Stomach (tissue), 9 donors: ENCODE measurements around the gene STRIP1. TPM values are rescaled to one million over a fixed set of nuclear protein-coding genes. Genes with fewer than 3 reads are reported as not detected.
"Not testable (repeated sequence)": the region's sequence is repeated elsewhere in the genome, so short reads cannot be mapped to it uniquely, and the experiment has no call there.

Experiments
- DNase-seq, 2 donors: peaks; one replicate each; pipeline versions ENCODE4 v3.0.0 to v3.0.0-alpha.2; 2013 to 2019
- H3K27ac ChIP-seq, 5 donors: fragments of 200-600 bp in 4 of 5; sonication (generic) in 4 of 5; one replicate each; pipeline ENCODE4 v1.5.1; 2013 to 2019; ENCODE audit warnings: mild to moderate bottlenecking in 1 of 5, moderate library complexity in 1 of 5
- H3K27me3 ChIP-seq, 3 donors: fragments of 200-600 bp; sonication (generic); one replicate each; pipeline ENCODE4 v1.5.1; 2017 to 2019; ENCODE audit warnings: mixed run types in 1 of 3
- H3K36me3 ChIP-seq, 4 donors: fragments of 200-600 bp; sonication (generic); 1 replicate in 3 of 4; 2 replicates in 1 of 4; pipeline ENCODE4 v1.5.1; 2016 to 2019
- H3K4me1 ChIP-seq, 4 donors: fragments of 200-600 bp; sonication (generic); one replicate each; pipeline ENCODE4 v1.5.1; 2016 to 2019
- H3K4me3 ChIP-seq, 4 donors: fragments of 200-600 bp; sonication (generic) in 3 of 4; one replicate each; pipeline ENCODE4 v1.5.1; 2016 to 2019; ENCODE audit warnings: mild to moderate bottlenecking in 1 of 4
- H3K9me3 ChIP-seq, 4 donors: fragments of 200-600 bp; sonication (generic); one replicate each; pipeline ENCODE4 v1.5.1; 2016 to 2019
- EP300 ChIP-seq: sonication (generic); formaldehyde crosslinking; IDR thresholded peaks from one replicate; pipeline ENCODE4 v1.6.1; 2017; ENCODE audit warnings: antibody characterized with exemption
- POLR2A ChIP-seq, 4 donors: fragments of 450-650 bp; IDR thresholded peaks; one replicate each; pipeline ENCODE4 v1.6.1; 2016; ENCODE audit warnings: antibody characterized with exemption in 4 of 4, control low read depth in 2 of 4, mild to moderate bottlenecking in 1 of 4, moderate library complexity in 1 of 4
- POLR2AphosphoS5 ChIP-seq, 3 donors: sonication (generic); formaldehyde crosslinking; IDR thresholded peaks; one replicate each; pipeline ENCODE4 v1.6.1; 2016; ENCODE audit warnings: antibody characterized with exemption in 3 of 3
- WGBS, 5 donors: extraction: QIAGEN DNeasy Blood & Tissue Kit in 3 of 5; methylation state at CpG; one replicate each; pipeline versions ENCODE4 v1.1.5 to v1.1.7; 2013 to 2018; 5-methylcytosine and 5-hydroxymethylcytosine counted together
- intact Hi-C: fragments of 100-400 bp; cut with DNase I; formaldehyde crosslinking; loops from one replicate; pipeline ENCODE4 v1.15.1; 2023; ENCODE audit warnings: low total_unique reads
- polyA plus RNA-seq, 3 donors: library from polyadenylated mRNA; stranded (reverse); fragments of 200-250 nt; gene quantifications; one replicate each; pipeline ENCODE4 v1.2.3, GENCODE V29; 2013
- total RNA-seq, 5 donors: library from RNA; depleted of rRNA; stranded (reverse); fragments of >200 nt; gene quantifications; one replicate each; pipeline versions ENCODE4 v1.1.0 to v1.2.3, GENCODE V29; 2014 to 2016
- TF ChIP-seq, protein P1 (sequence below), 7 experiments: fragments of 450-650 bp in 4 of 7; fragments of 200-600 bp in 3 of 7; sonication (generic) in 3 of 7; IDR thresholded peaks; one replicate each; pipeline ENCODE4 v1.5.1; 2016 to 2019; ENCODE audit warnings: antibody characterized with exemption in 7 of 7, control low read depth in 2 of 7, mild to moderate bottlenecking in 1 of 7
- donor health status: healthy with polysubstance abuse.
- donor health status: Bipolar disorder and iron deficiency.
- donor health status: healthy.

The STRIP1 gene
- total and polyA plus RNA-seq, 8 donors, result 6.7 to 262 (median 47.3) TPM

GRCh38 chr1:110021285-110021684, 13.1 kb upstream of the STRIP1 start:
- no peaks in the 10 kb centered on the region for H3K9me3 ChIP-seq
- H3K36me3 ChIP-seq, result peaks cover 79 to 95% (median 92%) of the 10 kb centered on the region in 4 donors
- no peaks in the 10 kb centered on the region for H3K4me1 ChIP-seq
- no peaks in the 10 kb centered on the region for H3K27me3 ChIP-seq
- no peak overlapping the region for H3K4me3 ChIP-seq
- WGBS, 5 donors, result 84 to 94% (median 92%) methylated on average over 3 of the region's 3 CpGs
- no peak for DNase-seq
- intact Hi-C loops, result no loop called here
- TF ChIP-seq EP300 (no peak), POLR2A (IDR thresholded peaks at IDR 0.05) (no peak), POLR2AphosphoS5 (IDR thresholded peaks at IDR 0.05) (no peak)
- TF ChIP-seq, protein P1, sequence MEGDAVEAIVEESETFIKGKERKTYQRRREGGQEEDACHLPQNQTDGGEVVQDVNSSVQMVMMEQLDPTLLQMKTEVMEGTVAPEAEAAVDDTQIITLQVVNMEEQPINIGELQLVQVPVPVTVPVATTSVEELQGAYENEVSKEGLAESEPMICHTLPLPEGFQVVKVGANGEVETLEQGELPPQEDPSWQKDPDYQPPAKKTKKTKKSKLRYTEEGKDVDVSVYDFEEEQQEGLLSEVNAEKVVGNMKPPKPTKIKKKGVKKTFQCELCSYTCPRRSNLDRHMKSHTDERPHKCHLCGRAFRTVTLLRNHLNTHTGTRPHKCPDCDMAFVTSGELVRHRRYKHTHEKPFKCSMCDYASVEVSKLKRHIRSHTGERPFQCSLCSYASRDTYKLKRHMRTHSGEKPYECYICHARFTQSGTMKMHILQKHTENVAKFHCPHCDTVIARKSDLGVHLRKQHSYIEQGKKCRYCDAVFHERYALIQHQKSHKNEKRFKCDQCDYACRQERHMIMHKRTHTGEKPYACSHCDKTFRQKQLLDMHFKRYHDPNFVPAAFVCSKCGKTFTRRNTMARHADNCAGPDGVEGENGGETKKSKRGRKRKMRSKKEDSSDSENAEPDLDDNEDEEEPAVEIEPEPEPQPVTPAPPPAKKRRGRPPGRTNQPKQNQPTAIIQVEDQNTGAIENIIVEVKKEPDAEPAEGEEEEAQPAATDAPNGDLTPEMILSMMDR (IDR thresholded peaks at IDR 0.05), result no peak
- H3K27ac ChIP-seq, result no peak overlapping the region

- 86 to 97% (median 93%) methylated on average over 4 of the region's 4 CpGs for WGBS, 5 donors
- H3K9me3 ChIP-seq, result no peaks in the 10 kb centered on the region
- no peak overlapping the region for H3K4me3 ChIP-seq
- H3K36me3 ChIP-seq, result peaks cover 45 to 61% (median 59%) of the 10 kb centered on the region in 4 donors
- H3K27ac ChIP-seq, result no peak overlapping the region
- DNase-seq, result no peak
- no peaks in the 10 kb centered on the region for H3K27me3 ChIP-seq
- intact Hi-C loops, result no loop called here
- TF ChIP-seq POLR2A (IDR thresholded peaks at IDR 0.05), result no peak
- TF ChIP-seq POLR2AphosphoS5 (IDR thresholded peaks at IDR 0.05), result no peak
- TF ChIP-seq, protein P1 (IDR thresholded peaks at IDR 0.05), result no peak
- no peak for TF ChIP-seq EP300
- peaks cover 0 to 4% (median 0%) of the 10 kb centered on the region in 4 donors for H3K4me1 ChIP-seq
Measured at GRCh38 chr1:110024613-110025012, 9.8 kb upstream of the STRIP1 start.

DNA sequence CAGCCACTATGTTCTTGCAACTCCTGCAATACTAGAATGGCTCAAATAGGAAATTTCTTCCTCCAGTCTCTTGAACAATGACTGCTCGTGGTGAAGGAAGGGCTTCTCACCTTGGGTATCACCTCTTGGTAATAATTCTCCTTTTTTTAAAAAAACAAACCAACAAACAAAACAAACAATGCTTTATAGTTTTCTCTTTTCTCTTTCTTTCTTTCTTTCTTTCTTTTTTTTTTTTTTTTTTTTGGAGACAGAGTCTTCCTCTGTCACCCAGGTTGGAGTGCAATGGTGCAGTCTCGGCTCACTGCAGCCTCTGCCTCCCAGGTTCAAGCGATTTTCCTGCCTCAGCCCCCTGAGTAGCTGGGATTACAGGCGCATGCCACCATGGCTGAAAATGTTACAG, 3.7 kb upstream of the STRIP1 start:
- WGBS, 5 donors, result 74 to 84% (median 76%) methylated on average over 4 of the region's 4 CpGs
- peak overlapping the region in 2 of 4 donors; percentile 12 to 20 for H3K4me3 ChIP-seq
- H3K27me3 ChIP-seq, H3K9me3 ChIP-seq, H3K36me3 ChIP-seq, intact Hi-C loops, DNase-seq: not testable (repeated sequence)
- peak overlapping the region in 2 of 5 donors; percentile 6 to 57 for H3K27ac ChIP-seq
- H3K4me1 ChIP-seq, result peaks cover 5 to 20% (median 14%) of the 10 kb centered on the region in 4 donors

- H3K4me3 ChIP-seq, result no peak overlapping the region
- H3K4me1 ChIP-seq, result peaks cover 10 to 36% (median 25%) of the 10 kb centered on the region in 4 donors
- H3K36me3 ChIP-seq, result peaks cover 0 to 4% (median 3%) of the 10 kb centered on the region in 4 donors
- H3K27me3 ChIP-seq, result no peaks in the 10 kb centered on the region
- whole genome bisulfite sequencing, 5 donors, result 83 to 92% (median 89%) methylated on average over 2 of the region's 2 CpGs
- no peak for DNase-seq
- intact Hi-C loops, result no loop called here
- TF ChIP-seq POLR2A (IDR thresholded peaks at IDR 0.05), result no peak
- TF ChIP-seq, protein P1 (IDR thresholded peaks at IDR 0.05), result no peak
- no peak for TF ChIP-seq POLR2AphosphoS5 (IDR thresholded peaks at IDR 0.05)
- no peak for TF ChIP-seq EP300
- no peaks in the 10 kb centered on the region for H3K9me3 ChIP-seq
- no peak overlapping the region for H3K27ac ChIP-seq
Measured at GRCh38 chr1:110032327-110032726, 2.1 kb upstream of the STRIP1 start.

- TF ChIP-seq, protein P1 (IDR thresholded peaks at IDR 0.05), result no peak
- TF ChIP-seq EP300 (no peak), POLR2AphosphoS5 (IDR thresholded peaks at IDR 0.05) (no peak), POLR2A (IDR thresholded peaks at IDR 0.05) (no peak)
- intact Hi-C loops, result no loop called here
- Histone ChIP-seq H3K36me3 (peaks cover 8 to 15% (median 11%) of the 10 kb centered on the region in 4 donors), H3K4me1 (peaks cover 10 to 39% (median 25%) of the 10 kb centered on the region in 4 donors), H3K4me3 (peak overlapping the region in 1 of 4 donors; percentile 100), H3K27ac (no peak overlapping the region), H3K9me3 (no peaks in the 10 kb centered on the region), H3K27me3 (no peaks in the 10 kb centered on the region)
- 85 to 93% (median 86%) methylated on average over 5 of the region's 5 CpGs for WGBS, 5 donors
- DNase-seq, result no peak
Measured at GRCh38 chr1:110033421-110033820, 1.0 kb upstream of the STRIP1 start.
